ENCODE results near the gene PAXIP1. TPM values are rescaled to one million over a fixed set of nuclear protein-coding genes. Genes with fewer than 3 reads are reported as not detected.

The PAXIP1 gene
- total and polyA plus RNA-seq, 10 of the 15 experiments (the other 5 are each of a cell fraction or from before 2014, with no cell fraction given): 7.3 to 27.2 (median 18.1) TPM

DNA sequence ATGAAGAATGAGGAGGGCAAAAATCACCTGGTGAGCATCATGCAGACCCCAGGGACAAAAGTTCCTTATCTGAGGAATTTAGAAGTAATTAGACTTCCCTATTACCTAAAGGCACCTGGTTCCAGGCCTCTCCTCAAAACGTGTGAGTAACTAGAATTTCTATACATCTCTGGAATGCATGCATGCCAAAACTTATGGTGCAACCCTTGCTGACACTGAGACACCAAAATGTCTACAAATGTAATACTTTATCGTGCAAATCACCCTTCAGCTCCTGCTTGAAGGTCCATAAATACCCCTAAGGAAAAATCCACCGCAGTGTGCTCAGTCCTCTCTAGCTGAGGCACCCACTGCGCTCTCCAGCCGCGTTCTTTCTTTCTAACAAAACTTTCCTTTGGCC is 84.2 kb downstream of the PAXIP1 start:
- H4K20me1 ChIP-seq (ENCODE audit: control insufficient read depth, insufficient read depth): no peaks in the 10 kb centered on the region
- no peak overlapping the region for H2AFZ ChIP-seq (ENCODE audit: control insufficient read depth, low read depth, low read length)
- no peak for ATAC-seq
- ChIA-PET RAD21 (ENCODE audit: unreplicated experiment) (no interaction called here), SMC1A (ENCODE audit: uncharacterized antibody, unreplicated experiment) (no interaction called here), CTCF (interaction anchor here (1.6 to 8.1 kb wide), 2 partner anchors 9 to 20 kb away, joined by 3 to 61 read pairs; no protein-coding TSS in a partner anchor), POLR2A (no interaction called here)
- 55% methylated on average over 6 of the region's 6 CpGs for WGBS (ENCODE audit: insufficient coverage, insufficient replicate concordance, low lambda C conversion rate, missing lambda C conversion rate)
- H3K36me3 ChIP-seq (ENCODE audit: control insufficient read depth in 2 of 2, insufficient read depth in 2 of 2, low read length in 1 of 2): no peaks in the 10 kb centered on the region
- DNase-seq (ENCODE audit: low read depth, low spot score): no peak
- no peaks in the 10 kb centered on the region for H3K4me1 ChIP-seq (ENCODE audit: control insufficient read depth, insufficient read depth, low read length)
- H3K27ac ChIP-seq (ENCODE audit: control insufficient read depth, insufficient read depth): no peak overlapping the region
- intact Hi-C loops (cut with micrococcal nuclease; ENCODE audit: unreplicated experiment): no loop called here
- no peaks in the 10 kb centered on the region; a peak in 1 of 4 replicates for H3K27me3 ChIP-seq (replicated peaks in 1 of 2; ENCODE audit: control insufficient read depth in 2 of 2, insufficient read depth in 2 of 2, low read length in 1 of 2)
- H3K9me3 ChIP-seq (replicated peaks; ENCODE audit: control insufficient read depth, insufficient read depth, low read length): 0 out of 3 replicates have a peak, but pooled peaks cover 1% of the 10 kb centered on the region
- H3K9ac ChIP-seq (ENCODE audit: control insufficient read depth, insufficient read depth, low read length): no peak overlapping the region
- no peaks in the 10 kb centered on the region for H3K79me2 ChIP-seq (ENCODE audit: control insufficient read depth, insufficient read depth, low read length)
- FAIRE-seq: no peak
- in situ Hi-C loops (cut with MboI): no loop called here
- H3K4me2 ChIP-seq (ENCODE audit: control insufficient read depth, insufficient read depth): no peak overlapping the region
- no peak overlapping the region for H3K4me3 ChIP-seq
- BruUV-seq (replicated peaks): no TSS peak
- no peak for TF ChIP-seq POLR2A (IDR thresholded peaks at IDR 0.05; ENCODE audit: low read depth, low read length)
- TF ChIP-seq, protein P1, sequence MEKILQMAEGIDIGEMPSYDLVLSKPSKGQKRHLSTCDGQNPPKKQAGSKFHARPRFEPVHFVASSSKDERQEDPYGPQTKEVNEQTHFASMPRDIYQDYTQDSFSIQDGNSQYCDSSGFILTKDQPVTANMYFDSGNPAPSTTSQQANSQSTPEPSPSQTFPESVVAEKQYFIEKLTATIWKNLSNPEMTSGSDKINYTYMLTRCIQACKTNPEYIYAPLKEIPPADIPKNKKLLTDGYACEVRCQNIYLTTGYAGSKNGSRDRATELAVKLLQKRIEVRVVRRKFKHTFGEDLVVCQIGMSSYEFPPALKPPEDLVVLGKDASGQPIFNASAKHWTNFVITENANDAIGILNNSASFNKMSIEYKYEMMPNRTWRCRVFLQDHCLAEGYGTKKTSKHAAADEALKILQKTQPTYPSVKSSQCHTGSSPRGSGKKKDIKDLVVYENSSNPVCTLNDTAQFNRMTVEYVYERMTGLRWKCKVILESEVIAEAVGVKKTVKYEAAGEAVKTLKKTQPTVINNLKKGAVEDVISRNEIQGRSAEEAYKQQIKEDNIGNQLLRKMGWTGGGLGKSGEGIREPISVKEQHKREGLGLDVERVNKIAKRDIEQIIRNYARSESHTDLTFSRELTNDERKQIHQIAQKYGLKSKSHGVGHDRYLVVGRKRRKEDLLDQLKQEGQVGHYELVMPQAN (conservative IDR thresholded peaks at IDR 0.05): no peak
- TF ChIP-seq, protein P2, sequence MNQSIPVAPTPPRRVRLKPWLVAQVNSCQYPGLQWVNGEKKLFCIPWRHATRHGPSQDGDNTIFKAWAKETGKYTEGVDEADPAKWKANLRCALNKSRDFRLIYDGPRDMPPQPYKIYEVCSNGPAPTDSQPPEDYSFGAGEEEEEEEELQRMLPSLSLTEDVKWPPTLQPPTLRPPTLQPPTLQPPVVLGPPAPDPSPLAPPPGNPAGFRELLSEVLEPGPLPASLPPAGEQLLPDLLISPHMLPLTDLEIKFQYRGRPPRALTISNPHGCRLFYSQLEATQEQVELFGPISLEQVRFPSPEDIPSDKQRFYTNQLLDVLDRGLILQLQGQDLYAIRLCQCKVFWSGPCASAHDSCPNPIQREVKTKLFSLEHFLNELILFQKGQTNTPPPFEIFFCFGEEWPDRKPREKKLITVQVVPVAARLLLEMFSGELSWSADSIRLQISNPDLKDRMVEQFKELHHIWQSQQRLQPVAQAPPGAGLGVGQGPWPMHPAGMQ (IDR thresholded peaks at IDR 0.05; ENCODE audit: borderline replicate concordance): no peak
- no peak for TF ChIP-seq WRNIP1 (IDR thresholded peaks at IDR 0.05; ENCODE audit: borderline replicate concordance, low read depth, low read length)
- TF ChIP-seq RUNX3 (IDR thresholded peaks at IDR 0.05; ENCODE audit: low read length): no peak
- no peak for TF ChIP-seq POLR2AphosphoS5 (IDR thresholded peaks at IDR 0.05; ENCODE audit: low read length)
- TF ChIP-seq JUNB (IDR thresholded peaks at IDR 0.05): no peak
- TF ChIP-seq, protein P3, sequence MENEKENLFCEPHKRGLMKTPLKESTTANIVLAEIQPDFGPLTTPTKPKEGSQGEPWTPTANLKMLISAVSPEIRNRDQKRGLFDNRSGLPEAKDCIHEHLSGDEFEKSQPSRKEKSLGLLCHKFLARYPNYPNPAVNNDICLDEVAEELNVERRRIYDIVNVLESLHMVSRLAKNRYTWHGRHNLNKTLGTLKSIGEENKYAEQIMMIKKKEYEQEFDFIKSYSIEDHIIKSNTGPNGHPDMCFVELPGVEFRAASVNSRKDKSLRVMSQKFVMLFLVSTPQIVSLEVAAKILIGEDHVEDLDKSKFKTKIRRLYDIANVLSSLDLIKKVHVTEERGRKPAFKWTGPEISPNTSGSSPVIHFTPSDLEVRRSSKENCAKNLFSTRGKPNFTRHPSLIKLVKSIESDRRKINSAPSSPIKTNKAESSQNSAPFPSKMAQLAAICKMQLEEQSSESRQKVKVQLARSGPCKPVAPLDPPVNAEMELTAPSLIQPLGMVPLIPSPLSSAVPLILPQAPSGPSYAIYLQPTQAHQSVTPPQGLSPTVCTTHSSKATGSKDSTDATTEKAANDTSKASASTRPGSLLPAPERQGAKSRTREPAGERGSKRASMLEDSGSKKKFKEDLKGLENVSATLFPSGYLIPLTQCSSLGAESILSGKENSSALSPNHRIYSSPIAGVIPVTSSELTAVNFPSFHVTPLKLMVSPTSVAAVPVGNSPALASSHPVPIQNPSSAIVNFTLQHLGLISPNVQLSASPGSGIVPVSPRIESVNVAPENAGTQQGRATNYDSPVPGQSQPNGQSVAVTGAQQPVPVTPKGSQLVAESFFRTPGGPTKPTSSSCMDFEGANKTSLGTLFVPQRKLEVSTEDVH (IDR thresholded peaks at IDR 0.05; ENCODE audit: low read depth, partially characterized antibody): no peak
- TF ChIP-seq CHD1 (IDR thresholded peaks at IDR 0.05; ENCODE audit: low read depth, low read length): no peak
- TF ChIP-seq FOS (IDR thresholded peaks at IDR 0.05; ENCODE audit: borderline replicate concordance, extremely low read depth, insufficient read length): no peak
- no peak for TF ChIP-seq ZSCAN29 (IDR thresholded peaks at IDR 0.05)
- no peak for TF ChIP-seq HDAC2 (IDR thresholded peaks at IDR 0.05)
- no peak for TF ChIP-seq ZNF207 (IDR thresholded peaks at IDR 0.05; ENCODE audit: borderline replicate concordance)
- TF ChIP-seq SMARCA5 (IDR thresholded peaks at IDR 0.05): no peak
- TF ChIP-seq, protein P4, sequence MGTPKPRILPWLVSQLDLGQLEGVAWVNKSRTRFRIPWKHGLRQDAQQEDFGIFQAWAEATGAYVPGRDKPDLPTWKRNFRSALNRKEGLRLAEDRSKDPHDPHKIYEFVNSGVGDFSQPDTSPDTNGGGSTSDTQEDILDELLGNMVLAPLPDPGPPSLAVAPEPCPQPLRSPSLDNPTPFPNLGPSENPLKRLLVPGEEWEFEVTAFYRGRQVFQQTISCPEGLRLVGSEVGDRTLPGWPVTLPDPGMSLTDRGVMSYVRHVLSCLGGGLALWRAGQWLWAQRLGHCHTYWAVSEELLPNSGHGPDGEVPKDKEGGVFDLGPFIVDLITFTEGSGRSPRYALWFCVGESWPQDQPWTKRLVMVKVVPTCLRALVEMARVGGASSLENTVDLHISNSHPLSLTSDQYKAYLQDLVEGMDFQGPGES (IDR thresholded peaks at IDR 0.05): no peak
- TF ChIP-seq, protein P5, sequence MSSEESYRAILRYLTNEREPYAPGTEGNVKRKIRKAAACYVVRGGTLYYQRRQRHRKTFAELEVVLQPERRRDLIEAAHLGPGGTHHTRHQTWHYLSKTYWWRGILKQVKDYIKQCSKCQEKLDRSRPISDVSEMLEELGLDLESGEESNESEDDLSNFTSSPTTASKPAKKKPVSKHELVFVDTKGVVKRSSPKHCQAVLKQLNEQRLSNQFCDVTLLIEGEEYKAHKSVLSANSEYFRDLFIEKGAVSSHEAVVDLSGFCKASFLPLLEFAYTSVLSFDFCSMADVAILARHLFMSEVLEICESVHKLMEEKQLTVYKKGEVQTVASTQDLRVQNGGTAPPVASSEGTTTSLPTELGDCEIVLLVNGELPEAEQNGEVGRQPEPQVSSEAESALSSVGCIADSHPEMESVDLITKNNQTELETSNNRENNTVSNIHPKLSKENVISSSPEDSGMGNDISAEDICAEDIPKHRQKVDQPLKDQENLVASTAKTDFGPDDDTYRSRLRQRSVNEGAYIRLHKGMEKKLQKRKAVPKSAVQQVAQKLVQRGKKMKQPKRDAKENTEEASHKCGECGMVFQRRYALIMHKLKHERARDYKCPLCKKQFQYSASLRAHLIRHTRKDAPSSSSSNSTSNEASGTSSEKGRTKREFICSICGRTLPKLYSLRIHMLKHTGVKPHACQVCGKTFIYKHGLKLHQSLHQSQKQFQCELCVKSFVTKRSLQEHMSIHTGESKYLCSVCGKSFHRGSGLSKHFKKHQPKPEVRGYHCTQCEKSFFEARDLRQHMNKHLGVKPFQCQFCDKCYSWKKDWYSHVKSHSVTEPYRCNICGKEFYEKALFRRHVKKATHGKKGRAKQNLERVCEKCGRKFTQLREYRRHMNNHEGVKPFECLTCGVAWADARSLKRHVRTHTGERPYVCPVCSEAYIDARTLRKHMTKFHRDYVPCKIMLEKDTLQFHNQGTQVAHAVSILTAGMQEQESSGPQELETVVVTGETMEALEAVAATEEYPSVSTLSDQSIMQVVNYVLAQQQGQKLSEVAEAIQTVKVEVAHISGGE (CRISPR knock-in tag; IDR thresholded peaks at IDR 0.05): no peak

Measured in GM12878 (cell line).